Calu3 (cell line): Measurements from ENCODE around the gene CEACAM4. TPM values are rescaled to one million over a fixed set of nuclear protein-coding genes. Genes with fewer than 3 reads are reported as not detected.

Experiments
- Bru-seq: library from RNA; stranded (reverse); fragments of 400-500 nt; gene quantifications from one replicate; lab custom pipeline; 2021; lab: Mats Ljungman, UMichigan
- BruChase-seq, 2 experiments: library from RNA; stranded (reverse); fragments of 400-500 nt; gene quantifications; one replicate each; lab custom pipeline; 2021; lab: Mats Ljungman, UMichigan
- BruUV-seq: library from RNA; stranded (reverse); fragments of 400-500 nt; replicated peaks from 2 replicates; lab custom pipeline; 2021; lab: Mats Ljungman, UMichigan
- CTCF ChIA-PET: fragments of 300-600 bp; sonication (Branson Sonifier 250); formaldehyde crosslinking; loops from one replicate; lab custom pipeline; 2022; ENCODE audit warnings: antibody characterized with exemption; lab: Charles Lee
- DNase-seq: peaks from one replicate; pipeline ENCODE4 v3.0.0; 2022
- H3K27ac Mint-ChIP-seq: one replicate; pipeline ENCODE4 v1.8.0; 2022; ENCODE audit warnings: mixed read lengths; ENCODE audit not compliant: unreplicated experiment
- H3K27me3 Mint-ChIP-seq: one replicate; pipeline ENCODE4 v1.8.0; 2022; ENCODE audit warnings: mixed read lengths; ENCODE audit not compliant: unreplicated experiment
- H3K36me3 Mint-ChIP-seq: one replicate; pipeline ENCODE4 v1.8.0; 2022; ENCODE audit warnings: mild to moderate bottlenecking, moderate library complexity, mixed read lengths; ENCODE audit not compliant: insufficient read depth, unreplicated experiment
- H3K4me1 Mint-ChIP-seq: one replicate; pipeline ENCODE4 v1.8.0; 2022; ENCODE audit warnings: mild to moderate bottlenecking, low read depth, mixed read lengths; ENCODE audit not compliant: unreplicated experiment
- H3K4me3 Mint-ChIP-seq: one replicate; pipeline ENCODE4 v1.8.0; 2022; ENCODE audit warnings: mild to moderate bottlenecking, low read depth, moderate library complexity, mixed read lengths; ENCODE audit not compliant: unreplicated experiment
- H3K9me3 Mint-ChIP-seq: one replicate; pipeline ENCODE4 v1.8.0; 2022; ENCODE audit warnings: low read depth, mixed read lengths; ENCODE audit not compliant: unreplicated experiment
- intact Hi-C: fragments of 100-400 bp; cut with micrococcal nuclease; formaldehyde crosslinking; loops from one replicate; pipeline ENCODE4 v1.10.0; 2022; ENCODE audit not compliant: unreplicated experiment
- long read RNA-seq: library from polyadenylated mRNA; stranded (forward); transcript quantifications from one replicate; pipeline ENCODE4 v2.0.0, GENCODE V29; 2022
- total RNA-seq: library from RNA; stranded (reverse); gene quantifications from 2 replicates; pipeline ENCODE4 v1.2.3, GENCODE V29; 2022
- TF ChIP-seq, protein P1 (sequence below): fragments of 200-600 bp; IDR thresholded peaks from one replicate; pipeline ENCODE4 v1.8.0; 2022; ENCODE audit warnings: antibody characterized with exemption; ENCODE audit not compliant: unreplicated experiment

The CEACAM4 gene
- total RNA-seq = not detected in 2 replicates
- Bru-seq, nascent RNA = not detected
- BruChase-seq, experiment 1, labeled RNA remaining after a 6-hour chase = not detected
- not detected for BruChase-seq, experiment 2, labeled RNA remaining after a 2-hour chase
- long read RNA-seq = 0 reads

DNA sequence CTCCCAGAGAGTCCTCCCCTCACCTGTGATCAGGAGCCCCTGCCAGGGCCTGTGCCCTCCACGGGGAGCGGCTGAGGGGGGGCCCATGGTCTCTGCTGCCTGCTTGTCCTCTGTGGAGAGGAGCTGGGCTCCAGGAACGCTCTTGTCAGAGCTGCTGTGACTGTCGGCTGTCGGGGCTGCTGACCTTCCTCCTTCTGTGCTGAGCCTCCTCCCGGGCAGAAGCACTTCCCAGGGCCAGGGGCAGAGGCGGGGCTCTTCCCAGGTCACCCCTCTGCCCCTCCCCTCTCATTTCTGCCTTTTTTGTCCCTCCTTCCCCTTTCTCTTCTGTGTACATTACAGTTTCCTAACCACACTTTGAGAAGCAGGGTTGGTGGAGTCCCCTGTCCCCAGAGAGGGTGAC is at the start of gene CEACAM4:
TSS of gene CEACAM4 (minus strand) at position 198 of the 400 bp plus-strand sequence. CDS start at position 87, 111 bp downstream.
- CTCF ChIA-PET = interaction anchor here (0.8 kb wide), 1 partner anchor 257 kb away, joined by 6 read pairs; no protein-coding TSS in a partner anchor
- no peak for DNase-seq
- Mint-ChIP-seq H3K9me3 (peaks cover 4% of the 10 kb centered on the region), H3K4me1 (no peaks in the 10 kb centered on the region), H3K27me3 (peaks cover 89% of the 10 kb centered on the region), H3K4me3 (no peak within 1 kb of the TSS), H3K36me3 (no peaks in the 10 kb centered on the region), H3K27ac (no peak within 1 kb of the TSS)
- TF ChIP-seq, protein P1, sequence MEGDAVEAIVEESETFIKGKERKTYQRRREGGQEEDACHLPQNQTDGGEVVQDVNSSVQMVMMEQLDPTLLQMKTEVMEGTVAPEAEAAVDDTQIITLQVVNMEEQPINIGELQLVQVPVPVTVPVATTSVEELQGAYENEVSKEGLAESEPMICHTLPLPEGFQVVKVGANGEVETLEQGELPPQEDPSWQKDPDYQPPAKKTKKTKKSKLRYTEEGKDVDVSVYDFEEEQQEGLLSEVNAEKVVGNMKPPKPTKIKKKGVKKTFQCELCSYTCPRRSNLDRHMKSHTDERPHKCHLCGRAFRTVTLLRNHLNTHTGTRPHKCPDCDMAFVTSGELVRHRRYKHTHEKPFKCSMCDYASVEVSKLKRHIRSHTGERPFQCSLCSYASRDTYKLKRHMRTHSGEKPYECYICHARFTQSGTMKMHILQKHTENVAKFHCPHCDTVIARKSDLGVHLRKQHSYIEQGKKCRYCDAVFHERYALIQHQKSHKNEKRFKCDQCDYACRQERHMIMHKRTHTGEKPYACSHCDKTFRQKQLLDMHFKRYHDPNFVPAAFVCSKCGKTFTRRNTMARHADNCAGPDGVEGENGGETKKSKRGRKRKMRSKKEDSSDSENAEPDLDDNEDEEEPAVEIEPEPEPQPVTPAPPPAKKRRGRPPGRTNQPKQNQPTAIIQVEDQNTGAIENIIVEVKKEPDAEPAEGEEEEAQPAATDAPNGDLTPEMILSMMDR = no peak
- no TSS peak for BruUV-seq
- intact Hi-C loops = no loop called here

- Mint-ChIP-seq H3K9me3 (peaks cover 3% of the 10 kb centered on the region), H3K27me3 (peaks cover 90% of the 10 kb centered on the region), H3K4me1 (no peaks in the 10 kb centered on the region), H3K27ac (no peak overlapping the region), H3K36me3 (no peaks in the 10 kb centered on the region), H3K4me3 (no peak overlapping the region)
- CTCF ChIA-PET = no interaction called here
- no TSS peak for BruUV-seq
- no peak for DNase-seq
- intact Hi-C loops = no loop called here
- TF ChIP-seq, protein P1 = no peak
Measured at GRCh38 chr19:41671486-41671885, 44.6 kb upstream of the CEACAM4 start.

- H3K27me3 Mint-ChIP-seq = peaks cover 83% of the 10 kb centered on the region
- CTCF ChIA-PET = no interaction called here
- H3K9me3 Mint-ChIP-seq = peaks cover 3% of the 10 kb centered on the region
- DNase-seq = no peak
- no peaks in the 10 kb centered on the region for H3K4me1 Mint-ChIP-seq
- no TSS peak for BruUV-seq
- TF ChIP-seq, protein P1 = no peak
- H3K4me3 Mint-ChIP-seq = no peak overlapping the region
- no peaks in the 10 kb centered on the region for H3K36me3 Mint-ChIP-seq
- H3K27ac Mint-ChIP-seq = no peak overlapping the region
- intact Hi-C loops = no loop called here
Measured at GRCh38 chr19:41670755-41671154, 43.9 kb upstream of the CEACAM4 start.

- CTCF ChIA-PET = no interaction called here
- H3K27me3 Mint-ChIP-seq = peaks cover 79% of the 10 kb centered on the region
- no peak for DNase-seq
- no peaks in the 10 kb centered on the region for H3K4me1 Mint-ChIP-seq
- peaks cover 5% of the 10 kb centered on the region for H3K9me3 Mint-ChIP-seq
- no peaks in the 10 kb centered on the region for H3K36me3 Mint-ChIP-seq
- no peak overlapping the region for H3K4me3 Mint-ChIP-seq
- intact Hi-C loops = no loop called here
- no peak overlapping the region for H3K27ac Mint-ChIP-seq
- TF ChIP-seq, protein P1 = no peak
- no TSS peak for BruUV-seq
Measured at GRCh38 chr19:41668315-41668714, 41.4 kb upstream of the CEACAM4 start.
